HCT116 (cell line): Measurements from ENCODE around the gene CLEC18A. TPM values are rescaled to one million over a fixed set of nuclear protein-coding genes. Genes with fewer than 3 reads are reported as not detected.

ENCODE experiments used
- ATAC-seq: fragments of 200-7000 bp; cut with Tn5 transposase; 2 replicates; pipeline ENCODE4 v1.9.1; 2020; ENCODE audit warnings: mild to moderate bottlenecking, moderate library complexity
- BruUV-seq: library from RNA; stranded (reverse); fragments of 400-500 nt; replicated peaks from 2 replicates; lab custom pipeline; 2021; lab: Mats Ljungman, UMichigan
- CTCF ChIA-PET: fragments of 300-600 bp; sonication (Branson Sonifier 250); formaldehyde crosslinking; loops from one replicate; lab custom pipeline; 2021; ENCODE audit warnings: antibody characterized with exemption; lab: Charles Lee
- POLR2A ChIA-PET: fragments of 300-600, 350-600 bp; sonication (Branson Sonifier 250); formaldehyde crosslinking; loops from one replicate; lab custom pipeline; 2021; ENCODE audit warnings: antibody characterized with exemption; lab: Charles Lee
- RAD21 ChIA-PET, 2 experiments: fragments of 300-600 bp; sonication (Branson Sonifier 250); formaldehyde crosslinking; loops; one replicate each; lab custom pipeline; 2023; ENCODE audit warnings: low total read pairs in 2 of 2; ENCODE audit not compliant: uncharacterized antibody in 2 of 2, unreplicated experiment in 2 of 2, low non-redundant PET in 1 of 2; lab: Charles Lee
- DNase-seq: peaks from one replicate; pipeline ENCODE4 v3.0.0-alpha.2; 2010; ENCODE audit warnings: low read depth, low spot score
- H2AFZ ChIP-seq: fragments of 200-600 bp; shearing (Covaris generic), sonication (generic); 2 replicates; pipeline ENCODE4 v1.6.1; 2017; ENCODE audit warnings: low read depth, mixed run types, mixed read lengths, antibody characterized with exemption, low read length; ENCODE audit not compliant: poor library complexity, severe bottlenecking
- H3K27ac ChIP-seq: 2 replicates; pipeline ENCODE4 v1.5.1; 2012; ENCODE audit warnings: low read depth, low read length
- H3K27me3 ChIP-seq: fragments of 200-600 bp; sonication (generic); 2 replicates; pipeline ENCODE4 v1.6.1; 2016; ENCODE audit warnings: mixed run types, low read length, mixed read lengths; ENCODE audit not compliant: insufficient read depth
- H3K36me3 ChIP-seq, 2 experiments: fragments of 200-500 bp in 1 of 2; fragments of 200-600 bp in 1 of 2; sonication (Bioruptor generic) in 1 of 2; sonication (generic) in 1 of 2; 2 replicates each; pipeline versions ENCODE4 v1.5.1 to v1.6.1; 2014 to 2016; ENCODE audit warnings: low read length in 2 of 2, inconsistent platforms in 1 of 2, mixed read lengths in 1 of 2, mixed run types in 1 of 2; ENCODE audit not compliant: insufficient read depth in 2 of 2, control insufficient read depth in 1 of 2
- H3K4me1 ChIP-seq, 2 experiments: fragments of 200-600 bp in 1 of 2; sonication (generic) in 1 of 2; 2 replicates each; pipeline versions ENCODE4 v1.5.1 to v1.6.1; 2012 to 2017; ENCODE audit warnings: low read length in 2 of 2, inconsistent platforms in 1 of 2, mild to moderate bottlenecking in 1 of 2, mixed read lengths in 1 of 2, mixed run types in 1 of 2, moderate library complexity in 1 of 2; ENCODE audit not compliant: insufficient read depth in 2 of 2, control insufficient read depth in 1 of 2
- H3K4me2 ChIP-seq: fragments of 200-600 bp; sonication (generic); 2 replicates; pipeline ENCODE4 v1.6.1; 2017; ENCODE audit warnings: mixed run types, low read length, mixed read lengths
- H3K4me3 ChIP-seq, 2 experiments: fragments of 200-600 bp in 1 of 2; sonication (generic) in 1 of 2; replicated peaks in 1 of 2; 2 replicates each; pipeline ENCODE4 v1.5.1; 2011 to 2016; ENCODE audit warnings: low read length in 2 of 2, control low read depth in 1 of 2, low read depth in 1 of 2, mild to moderate bottlenecking in 1 of 2, mixed read lengths in 1 of 2, mixed run types in 1 of 2
- H3K79me2 ChIP-seq: fragments of 200-600 bp; sonication (generic); 2 replicates; pipeline ENCODE4 v1.6.1; 2017; ENCODE audit warnings: mild to moderate bottlenecking, mixed run types, low read length, moderate library complexity, mixed read lengths; ENCODE audit not compliant: insufficient read depth
- H3K9ac ChIP-seq: fragments of 200-600 bp; sonication (generic); 2 replicates; pipeline ENCODE4 v1.6.1; 2016; ENCODE audit warnings: low read length, mixed read lengths
- H3K9me2 ChIP-seq: fragments of 200-600 bp; sonication (generic), shearing (Covaris generic); 2 replicates; pipeline ENCODE4 v1.6.1; 2017; ENCODE audit warnings: mixed run types, mild to moderate bottlenecking, moderate library complexity; ENCODE audit not compliant: insufficient read depth
- H3K9me3 ChIP-seq, 2 experiments: fragments of 200-500 bp in 1 of 2; fragments of 200-600 bp in 1 of 2; sonication (Bioruptor generic) in 1 of 2; sonication (generic) in 1 of 2; 2 replicates each; pipeline ENCODE4 v1.6.1; 2014 to 2017; ENCODE audit warnings: low read length in 2 of 2, mixed read lengths in 2 of 2, inconsistent platforms in 1 of 2, low read depth in 1 of 2, mild to moderate bottlenecking in 1 of 2, mixed run types in 1 of 2, moderate library complexity in 1 of 2; ENCODE audit not compliant: control insufficient read depth in 1 of 2, insufficient read depth in 1 of 2
- H4K20me1 ChIP-seq: fragments of 200-600 bp; sonication (generic), shearing (Covaris generic); 2 replicates; pipeline ENCODE4 v1.6.1; 2017; ENCODE audit warnings: mixed run types, mild to moderate bottlenecking, moderate library complexity; ENCODE audit not compliant: insufficient read depth
- CBX3 ChIP-seq: IDR thresholded peaks from 2 replicates; pipeline ENCODE4 v1.6.1; 2012; ENCODE audit warnings: low read depth
- CEBPB ChIP-seq: IDR thresholded peaks from 2 replicates; pipeline ENCODE4 v1.6.1; 2012; ENCODE audit warnings: low read depth
- EGR1 ChIP-seq: IDR thresholded peaks from 2 replicates; pipeline ENCODE4 v1.6.1; 2012; ENCODE audit warnings: low read depth
- FOSL1 ChIP-seq: IDR thresholded peaks from 2 replicates; pipeline ENCODE4 v1.6.1; 2012; ENCODE audit warnings: low read depth
- POLR2A ChIP-seq: IDR thresholded peaks from 2 replicates; pipeline ENCODE4 v1.7.0; 2011; ENCODE audit warnings: borderline replicate concordance; ENCODE audit not compliant: insufficient read depth, insufficient read length; ENCODE audit errors: extremely low read depth
- POLR2AphosphoS5 ChIP-seq: IDR thresholded peaks from 2 replicates; pipeline ENCODE4 v1.6.1; 2011; ENCODE audit warnings: mild to moderate bottlenecking, low read depth, low read length, moderate library complexity
- RAD21 ChIP-seq: IDR thresholded peaks from 2 replicates; pipeline ENCODE4 v1.6.1; 2012; ENCODE audit warnings: low read depth, mild to moderate bottlenecking
- SIN3A ChIP-seq: IDR thresholded peaks from 2 replicates; pipeline ENCODE4 v1.6.1; 2012; ENCODE audit warnings: low read depth
- SRF ChIP-seq: IDR thresholded peaks from 2 replicates; pipeline ENCODE4 v1.6.1; 2012; ENCODE audit warnings: low read depth
- TCF7L2 ChIP-seq: IDR thresholded peaks from 2 replicates; pipeline ENCODE4 v1.7.0; 2011; ENCODE audit warnings: borderline replicate concordance, inconsistent platforms; ENCODE audit not compliant: insufficient read depth, insufficient read length; ENCODE audit errors: extremely low read depth
- YY1 ChIP-seq: IDR thresholded peaks from 2 replicates; pipeline ENCODE4 v1.6.1; 2011; ENCODE audit warnings: low read length, low read depth, moderate library complexity, mild to moderate bottlenecking; ENCODE audit not compliant: insufficient replicate concordance; ENCODE audit errors: extremely low read depth
- ZBTB33 ChIP-seq: IDR thresholded peaks from 2 replicates; pipeline ENCODE4 v1.6.1; 2011; ENCODE audit warnings: mild to moderate bottlenecking, low read length, moderate library complexity; ENCODE audit not compliant: insufficient replicate concordance; ENCODE audit errors: extremely low read depth
- ZFX ChIP-seq: fragments of 450-650 bp; IDR thresholded peaks from 2 replicates; pipeline ENCODE4 v1.6.1; 2017
- ZNF274 ChIP-seq: fragments of 200-500 bp; sonication (Bioruptor generic); IDR thresholded peaks from 2 replicates; pipeline ENCODE4 v1.6.1; 2014; ENCODE audit warnings: mild to moderate bottlenecking, low read depth, low read length, inconsistent platforms
- intact Hi-C: fragments of 100-400 bp; cut with micrococcal nuclease; formaldehyde crosslinking; loops from 2 replicates; pipeline ENCODE4 v1.10.0; 2022
- total RNA-seq: library from RNA; stranded (reverse); gene quantifications from one replicate; pipeline ENCODE4 v1.2.1, GENCODE V29; 2021; ENCODE audit not compliant: unreplicated experiment

Gene CLEC18A
- total RNA-seq, 1 experiment from 2014 or later, result 1.0 TPM

DNA sequence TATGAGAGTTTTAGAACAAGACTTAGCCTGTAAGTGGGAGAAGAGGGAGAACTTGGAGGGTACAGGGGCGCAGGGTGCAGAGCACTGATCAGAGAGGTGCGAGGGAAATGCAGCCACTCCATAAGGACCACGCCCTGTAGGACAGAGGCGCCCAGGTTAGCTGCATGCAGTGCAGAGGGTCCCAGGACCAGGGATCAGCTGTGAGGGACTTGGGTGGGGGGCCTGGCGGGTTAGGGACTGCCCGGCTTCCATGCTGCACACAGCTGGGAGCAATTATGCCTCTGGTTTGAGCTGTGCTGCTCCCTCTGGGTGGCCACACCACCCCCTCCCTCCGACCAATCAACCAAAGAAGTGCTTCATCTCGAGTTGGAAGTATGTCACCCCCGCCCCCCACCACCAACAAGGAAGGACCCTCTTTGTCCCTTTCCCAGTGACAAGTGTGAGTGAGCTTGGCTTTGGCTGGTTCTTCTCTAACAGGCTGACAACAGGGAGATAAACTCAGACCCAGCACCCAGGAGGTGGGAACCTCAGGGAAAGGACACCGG, 22.2 kb upstream of the CLEC18A start:
- Histone ChIP-seq H3K9me3 (no peaks in the 10 kb centered on the region), H3K9ac (no peak overlapping the region), H3K79me2 (no peaks in the 10 kb centered on the region), H4K20me1 (no peaks in the 10 kb centered on the region), H3K27ac (no peak overlapping the region), H3K4me3 (no peak overlapping the region), H3K9me2 (no peaks in the 10 kb centered on the region), H3K27me3 (no peaks in the 10 kb centered on the region), H3K4me1 (no peaks in the 10 kb centered on the region), H3K4me2 (no peak overlapping the region), H2AFZ (no peak overlapping the region), H3K36me3 (peaks cover 4 to 6% of the 10 kb centered on the region in 2 experiments; a peak in 2 of 4 replicates)
- ChIA-PET RAD21 (no interaction called here), POLR2A (interaction anchor here (0.5 kb wide), 1 partner anchor 15 kb away, joined by 3 read pairs; no protein-coding TSS in a partner anchor), CTCF (interaction anchor here (1.7 kb wide), 1 partner anchor 11 kb away, joined by 4 read pairs; no protein-coding TSS in a partner anchor)
- no TSS peak for BruUV-seq
- intact Hi-C loops, result no loop called here
- no peak for TF ChIP-seq CEBPB
- TF ChIP-seq SRF, result no peak
- no peak for TF ChIP-seq EGR1
- TF ChIP-seq ZFX, result no peak
- TF ChIP-seq SIN3A, result no peak
- no peak for TF ChIP-seq FOSL1
- no peak for TF ChIP-seq ZNF274
- no peak for TF ChIP-seq TCF7L2
- no peak for TF ChIP-seq RAD21
- TF ChIP-seq ZBTB33, result no peak
- no peak for TF ChIP-seq POLR2A
- TF ChIP-seq YY1, result no peak
- no peak for TF ChIP-seq POLR2AphosphoS5
- TF ChIP-seq CBX3, result no peak
- no peak for ATAC-seq
- DNase-seq, result no peak
